Measurements from ENCODE around the gene BARX1.

DNA sequence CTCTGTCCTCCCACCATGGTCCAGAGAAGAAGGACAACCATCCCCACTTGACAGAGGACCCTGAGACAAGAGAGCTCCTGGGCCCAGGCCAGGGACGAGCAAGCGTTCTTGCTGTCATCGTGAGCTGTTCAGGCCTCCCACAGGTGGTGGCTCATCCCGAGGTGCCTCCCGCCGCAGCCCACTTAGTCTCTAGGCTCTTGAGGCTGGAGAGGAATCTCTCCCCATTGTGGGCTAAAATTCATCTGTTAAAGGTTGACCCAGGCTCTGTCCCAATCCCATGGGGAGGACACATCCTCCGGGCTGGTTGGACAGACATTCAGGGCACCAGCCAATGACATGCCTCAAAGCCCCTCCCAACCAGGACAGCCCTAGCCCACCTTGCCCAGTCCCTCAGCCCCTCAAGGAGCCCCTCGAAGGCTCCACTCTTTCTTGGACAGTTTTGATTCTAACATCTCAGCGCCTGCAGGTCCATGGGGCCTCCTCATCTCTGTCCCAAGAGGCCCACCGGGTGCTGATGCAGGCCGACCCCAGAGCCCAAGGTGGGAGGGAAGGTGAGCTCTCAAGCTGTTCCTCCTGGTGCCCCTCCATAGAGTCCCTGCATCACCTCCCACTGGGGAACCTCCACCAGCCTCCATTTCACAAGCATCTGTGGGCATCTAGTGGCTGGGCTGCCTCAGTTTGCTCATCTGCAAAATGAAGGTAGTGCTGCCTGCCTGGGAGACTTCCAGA lies 52.9 kb downstream of the BARX1 start:
- TF ChIP-seq, protein P1, sequence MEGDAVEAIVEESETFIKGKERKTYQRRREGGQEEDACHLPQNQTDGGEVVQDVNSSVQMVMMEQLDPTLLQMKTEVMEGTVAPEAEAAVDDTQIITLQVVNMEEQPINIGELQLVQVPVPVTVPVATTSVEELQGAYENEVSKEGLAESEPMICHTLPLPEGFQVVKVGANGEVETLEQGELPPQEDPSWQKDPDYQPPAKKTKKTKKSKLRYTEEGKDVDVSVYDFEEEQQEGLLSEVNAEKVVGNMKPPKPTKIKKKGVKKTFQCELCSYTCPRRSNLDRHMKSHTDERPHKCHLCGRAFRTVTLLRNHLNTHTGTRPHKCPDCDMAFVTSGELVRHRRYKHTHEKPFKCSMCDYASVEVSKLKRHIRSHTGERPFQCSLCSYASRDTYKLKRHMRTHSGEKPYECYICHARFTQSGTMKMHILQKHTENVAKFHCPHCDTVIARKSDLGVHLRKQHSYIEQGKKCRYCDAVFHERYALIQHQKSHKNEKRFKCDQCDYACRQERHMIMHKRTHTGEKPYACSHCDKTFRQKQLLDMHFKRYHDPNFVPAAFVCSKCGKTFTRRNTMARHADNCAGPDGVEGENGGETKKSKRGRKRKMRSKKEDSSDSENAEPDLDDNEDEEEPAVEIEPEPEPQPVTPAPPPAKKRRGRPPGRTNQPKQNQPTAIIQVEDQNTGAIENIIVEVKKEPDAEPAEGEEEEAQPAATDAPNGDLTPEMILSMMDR (IDR thresholded peaks at IDR 0.05), result no peak
- TF ChIP-seq POLR2AphosphoS5 (IDR thresholded peaks at IDR 0.05; ENCODE audit: insufficient read depth in 1 of 2, low read depth in 1 of 2) (no peak), POLR2A (IDR thresholded peaks at IDR 0.05) (no peak)

All from vagina (tissue), 2 donors.